ENCODE results near the gene RAMP1. TPM values are rescaled to one million over a fixed set of nuclear protein-coding genes. Genes with fewer than 3 reads are reported as not detected.

RAMP1 gene
- total and polyA plus RNA-seq, 2 of the 4 experiments (the other 2 are of a cell fraction), result 15.8 to 77.1 TPM

DNA sequence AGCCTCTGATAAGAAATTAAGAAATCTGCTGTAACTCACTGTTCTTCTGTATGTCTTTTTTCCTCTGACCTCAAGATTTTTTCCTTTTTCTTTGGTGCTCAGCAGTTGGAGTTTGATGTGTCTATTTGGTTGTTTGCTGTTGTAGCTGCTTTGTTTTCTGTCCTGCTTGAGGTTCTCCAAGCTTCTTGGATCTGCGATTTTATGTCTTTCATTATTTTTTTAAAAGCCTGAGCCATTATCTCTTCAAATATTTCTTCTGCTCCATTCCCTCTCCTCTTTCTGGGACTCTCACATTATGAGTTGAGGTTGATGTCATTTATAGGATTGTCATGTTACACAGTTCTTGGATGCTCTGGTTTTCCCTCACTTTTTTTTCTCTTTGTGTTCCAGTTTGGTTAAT lies 47.7 kb downstream of the RAMP1 start:
- Histone ChIP-seq H4K20me1 (ENCODE audit: insufficient read depth, low read length) (no peaks in the 10 kb centered on the region), H3K27me3 (ENCODE audit: control insufficient read depth, insufficient read depth, low read length) (no peaks in the 10 kb centered on the region), H4K8ac (ENCODE audit: low read depth in 2 of 2, low read length in 2 of 2) (no peak overlapping the region), H4K5ac (ENCODE audit: low read depth, low read length) (no peak overlapping the region), H3K9me3 (ENCODE audit: control insufficient read depth, insufficient read depth, low read length) (peaks cover 2% of the 10 kb centered on the region), H2BK20ac (ENCODE audit: low read depth, low read length) (no peak overlapping the region), H3K27ac (ENCODE audit: insufficient read depth, low read length) (no peak overlapping the region), H3K4me3 (ENCODE audit: insufficient read depth, low read depth, low read length) (no peak overlapping the region), H3K56ac (ENCODE audit: extremely low read depth, insufficient read depth, low read length) (no peak overlapping the region), H3K4me1 (ENCODE audit: control insufficient read depth, insufficient read depth, low read length) (peaks cover 7% of the 10 kb centered on the region), H3K23ac (ENCODE audit: low read depth, low read length) (no peak overlapping the region), H3K4me2 (ENCODE audit: low read depth, low read length) (no peak overlapping the region), H2AK5ac (ENCODE audit: low read depth, low read length) (no peak overlapping the region), H3K9me1 (ENCODE audit: insufficient read depth, low read length) (peaks cover 3% of the 10 kb centered on the region), H2BK120ac (ENCODE audit: low read depth, low read length) (no peak overlapping the region), H3K36me3 (ENCODE audit: control insufficient read depth, insufficient read depth, low read length) (no peaks in the 10 kb centered on the region), H4K91ac (ENCODE audit: insufficient read depth, low read depth, low read length) (no peak overlapping the region), H3K79me1 (ENCODE audit: low read depth in 1 of 2, low read length in 2 of 2) (no peaks in the 10 kb centered on the region), H3K9ac (ENCODE audit: low read depth, low read length) (no peak overlapping the region), H2BK15ac (ENCODE audit: low read depth, low read length) (no peak overlapping the region), H3K4ac (ENCODE audit: low read depth, low read length) (no peak overlapping the region), H2AK9ac (replicated peaks; ENCODE audit: low read depth, low read length, poor library complexity) (no peak overlapping the region), H2AFZ (replicated peaks; ENCODE audit: low read length, poor library complexity) (no peak overlapping the region), H3K14ac (replicated peaks; ENCODE audit: low read depth, low read length) (no peak overlapping the region), H2BK5ac (ENCODE audit: low read depth, low read length, poor library complexity, severe bottlenecking) (no peak overlapping the region), H3K18ac (ENCODE audit: low read depth, low read length) (no peak overlapping the region)
- POLR2A ChIA-PET (ENCODE audit: unreplicated experiment), result no interaction called here
- in situ Hi-C loops (cut with MboI; ENCODE audit: low sequenced_read_pairs) (no loop called here), intact Hi-C loops (cut with micrococcal nuclease) (no loop called here), dilution Hi-C loops (cut with HindIII; ENCODE audit: low sequenced_read_pairs, unreplicated experiment) (no loop called here)
- WGBS, 2 experiments (ENCODE audit: extremely low coverage in 2 of 2, insufficient read length in 1 of 2), result no CpG with 5 or more reads among the region's 1 CpG
- ATAC-seq (ENCODE audit: low read depth) (no peak), DNase-seq (no peak)
- TF ChIP-seq FOS (IDR thresholded peaks at IDR 0.05; ENCODE audit: low read depth, low read length) (no peak), MAFK (IDR thresholded peaks at IDR 0.05; ENCODE audit: low read depth, low read length) (no peak), RCOR1 (IDR thresholded peaks at IDR 0.05; ENCODE audit: insufficient replicate concordance, low read length) (no peak), NFE2L2 (IDR thresholded peaks at IDR 0.05; ENCODE audit: low read depth, low read length) (no peak)
- TF ChIP-seq, protein P1, sequence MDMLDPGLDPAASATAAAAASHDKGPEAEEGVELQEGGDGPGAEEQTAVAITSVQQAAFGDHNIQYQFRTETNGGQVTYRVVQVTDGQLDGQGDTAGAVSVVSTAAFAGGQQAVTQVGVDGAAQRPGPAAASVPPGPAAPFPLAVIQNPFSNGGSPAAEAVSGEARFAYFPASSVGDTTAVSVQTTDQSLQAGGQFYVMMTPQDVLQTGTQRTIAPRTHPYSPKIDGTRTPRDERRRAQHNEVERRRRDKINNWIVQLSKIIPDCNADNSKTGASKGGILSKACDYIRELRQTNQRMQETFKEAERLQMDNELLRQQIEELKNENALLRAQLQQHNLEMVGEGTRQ (IDR thresholded peaks at IDR 0.05; ENCODE audit: low read depth, low read length), result no peak
- no TSS peak for BruUV-seq (replicated peaks)
- CTCF ChIA-PET, result interaction anchor here (1.2 kb wide), 1 partner anchor 16 kb away, joined by 3 read pairs; no protein-coding TSS in a partner anchor
